ENCODE data around the gene C16orf87. TPM values are rescaled to one million over a fixed set of nuclear protein-coding genes. Genes with fewer than 3 reads are reported as not detected.

C16orf87 gene
- polyA plus RNA-seq, 1 donor from 2014 or later = 27.5 TPM

- Histone ChIP-seq H3K9me3 (ENCODE audit: low read length) (no peaks in the 10 kb centered on the region), H3K79me2 (replicated peaks; ENCODE audit: insufficient read depth, low read length) (peaks cover 47% of the 10 kb centered on the region), H4K20me1 (ENCODE audit: insufficient read depth) (no peaks in the 10 kb centered on the region), H3K9ac (ENCODE audit: low read length) (no peak overlapping the region), H3K27me3 (ENCODE audit: insufficient read depth, low read depth, low read length) (no peaks in the 10 kb centered on the region), H3K4me2 (ENCODE audit: low read length) (no peak overlapping the region), H3K4me3 (ENCODE audit: low read length) (no peak overlapping the region), H2AFZ (ENCODE audit: low read depth, low read length) (no peak overlapping the region), H3K36me3 (ENCODE audit: insufficient read depth, low read length) (peaks cover 3% of the 10 kb centered on the region), H3F3A (ENCODE audit: insufficient read depth, low read length, poor library complexity, severe bottlenecking) (no peaks in the 10 kb centered on the region), H3K9me2 (ENCODE audit: insufficient read depth, low read length) (no peaks in the 10 kb centered on the region), H3K27ac (ENCODE audit: low read length) (no peak overlapping the region)
- TF ChIP-seq CTCF (IDR thresholded peaks at IDR 0.05; ENCODE audit: poor library complexity, severe bottlenecking) (no peak), RAD21 (conservative IDR thresholded peaks at IDR 0.05) (no peak), MXI1 (conservative IDR thresholded peaks at IDR 0.05; ENCODE audit: poor library complexity, severe bottlenecking) (no peak), SMC3 (conservative IDR thresholded peaks at IDR 0.05; ENCODE audit: poor library complexity) (no peak), EP300 (conservative IDR thresholded peaks at IDR 0.05; ENCODE audit: poor library complexity, severe bottlenecking) (no peak), TAF1 (IDR thresholded peaks at IDR 0.05; ENCODE audit: low read depth) (no peak), REST (IDR thresholded peaks at IDR 0.05; ENCODE audit: borderline replicate concordance) (no peak), POLR2AphosphoS5 (IDR thresholded peaks at IDR 0.05) (no peak), EZH2 (IDR thresholded peaks at IDR 0.05; ENCODE audit: borderline replicate concordance, insufficient read depth, low read length, poor library complexity, severe bottlenecking) (no peak)
These were observed 13.0 kb downstream of the C16orf87 start for GRCh38 chr16:46817961-46818360.

- TF ChIP-seq REST (IDR thresholded peaks at IDR 0.05; ENCODE audit: borderline replicate concordance) = no peak
- TF ChIP-seq SMC3 (conservative IDR thresholded peaks at IDR 0.05; ENCODE audit: poor library complexity) = no peak
- no peak for TF ChIP-seq CTCF (IDR thresholded peaks at IDR 0.05; ENCODE audit: poor library complexity, severe bottlenecking)
- TF ChIP-seq TAF1 (IDR thresholded peaks at IDR 0.05; ENCODE audit: low read depth) = no peak
- TF ChIP-seq EP300 (conservative IDR thresholded peaks at IDR 0.05; ENCODE audit: poor library complexity, severe bottlenecking) = no peak
- no peak for TF ChIP-seq EZH2 (IDR thresholded peaks at IDR 0.05; ENCODE audit: borderline replicate concordance, insufficient read depth, low read length, poor library complexity, severe bottlenecking)
- no peak for TF ChIP-seq POLR2AphosphoS5 (IDR thresholded peaks at IDR 0.05)
- no peaks in the 10 kb centered on the region for H3K9me3 ChIP-seq (ENCODE audit: low read length)
- no peak overlapping the region for H3K4me3 ChIP-seq (ENCODE audit: low read length)
- peaks cover 50% of the 10 kb centered on the region for H3K79me2 ChIP-seq (replicated peaks; ENCODE audit: insufficient read depth, low read length)
- no peaks in the 10 kb centered on the region for H3F3A ChIP-seq (ENCODE audit: insufficient read depth, low read length, poor library complexity, severe bottlenecking)
- no peaks in the 10 kb centered on the region for H3K9me2 ChIP-seq (ENCODE audit: insufficient read depth, low read length)
- H3K27me3 ChIP-seq (ENCODE audit: insufficient read depth, low read depth, low read length) = no peaks in the 10 kb centered on the region
- peaks cover 3% of the 10 kb centered on the region for H3K36me3 ChIP-seq (ENCODE audit: insufficient read depth, low read length)
- no peak overlapping the region for H3K27ac ChIP-seq (ENCODE audit: low read length)
- H4K20me1 ChIP-seq (ENCODE audit: insufficient read depth) = no peaks in the 10 kb centered on the region
- no peak overlapping the region for H3K4me2 ChIP-seq (ENCODE audit: low read length)
- H2AFZ ChIP-seq (ENCODE audit: low read depth, low read length) = no peak overlapping the region
- H3K9ac ChIP-seq (ENCODE audit: low read length) = no peak overlapping the region
These were observed 16.2 kb downstream of the C16orf87 start for GRCh38 chr16:46814790-46815189.

Measured in neural cell (in vitro differentiated cells).